ENCODE data around the gene SPI1. TPM values are rescaled to one million over a fixed set of nuclear protein-coding genes. Genes with fewer than 3 reads are reported as not detected.
A peak's percentile ranks its signal among the peaks of the same experiment; 100 is the strongest.

SPI1 gene
- total RNA-seq, 2 donors from 2014 or later: not detected

- H3K36me3 ChIP-seq (ENCODE audit: control insufficient read depth, insufficient read depth, low read length): no peaks in the 10 kb centered on the region
- Mint-ChIP-seq H3K27me3 (ENCODE audit: insufficient read depth) (no peaks in the 10 kb centered on the region), H3K36me3 (ENCODE audit: low read depth) (no peaks in the 10 kb centered on the region), H3K9me3 (no peaks in the 10 kb centered on the region), H3K4me3 (no peak overlapping the region), H3K27ac (no peak overlapping the region), H3K4me1 (peaks cover 8% of the 10 kb centered on the region)
- no peak overlapping the region for H3K27ac ChIP-seq (ENCODE audit: low read depth, low read length)
- H3K4me3 ChIP-seq (ENCODE audit: low read length): no peak overlapping the region
- no peaks in the 10 kb centered on the region for H3K9me3 ChIP-seq (ENCODE audit: control insufficient read depth, low read length)
- no peak overlapping the region for H3K9ac ChIP-seq (ENCODE audit: extremely low read depth, low read length, poor library complexity, severe bottlenecking)
- peaks cover 6% of the 10 kb centered on the region for H3K4me1 ChIP-seq (ENCODE audit: control insufficient read depth, insufficient read depth, low read length)
- no peak for TF ChIP-seq CTCF (conservative IDR thresholded peaks at IDR 0.05)
- WGBS, 2 experiments (ENCODE audit: insufficient coverage in 1 of 2, insufficient read length in 1 of 2): 91 to 94% methylated on average over 5 of the region's 5 CpGs
- no peaks in the 10 kb centered on the region for H3K27me3 ChIP-seq (ENCODE audit: control insufficient read depth, insufficient read depth, low read length, poor library complexity, severe bottlenecking)
- DNase-seq: no peak
These were observed 31.2 kb downstream of the SPI1 start for GRCh38 chr11:47347137-47347536.

- WGBS, 2 experiments (ENCODE audit: insufficient coverage in 1 of 2, insufficient read length in 1 of 2): 89 to 92% methylated on average over 16 to 18 of the region's 18 CpGs
- no peak overlapping the region for H3K27ac Mint-ChIP-seq
- H3K9me3 Mint-ChIP-seq: no peaks in the 10 kb centered on the region
- Histone ChIP-seq H3K36me3 (ENCODE audit: control insufficient read depth, insufficient read depth, low read length) (no peaks in the 10 kb centered on the region), H3K9me3 (ENCODE audit: control insufficient read depth, low read length) (no peaks in the 10 kb centered on the region), H3K27ac (ENCODE audit: low read depth, low read length) (no peak overlapping the region), H3K27me3 (ENCODE audit: control insufficient read depth, insufficient read depth, low read length, poor library complexity, severe bottlenecking) (no peaks in the 10 kb centered on the region), H3K9ac (ENCODE audit: extremely low read depth, low read length, poor library complexity, severe bottlenecking) (no peak overlapping the region), H3K4me1 (ENCODE audit: control insufficient read depth, insufficient read depth, low read length) (no peaks in the 10 kb centered on the region), H3K4me3 (ENCODE audit: low read length) (no peak overlapping the region)
- peaks cover 8% of the 10 kb centered on the region for H3K4me1 Mint-ChIP-seq
- no peak for TF ChIP-seq CTCF (conservative IDR thresholded peaks at IDR 0.05)
- peak; percentile 41 for DNase-seq
- H3K27me3 Mint-ChIP-seq (ENCODE audit: insufficient read depth): no peaks in the 10 kb centered on the region
- no peak overlapping the region for H3K4me3 Mint-ChIP-seq
- no peaks in the 10 kb centered on the region for H3K36me3 Mint-ChIP-seq (ENCODE audit: low read depth)
These were observed 32.3 kb downstream of the SPI1 start for GRCh38 chr11:47345890-47346563.

- WGBS, 2 experiments (ENCODE audit: insufficient coverage in 1 of 2, insufficient read length in 1 of 2): 96% methylated on average over 13 to 15 of the region's 15 CpGs
- no peak overlapping the region for H3K4me3 ChIP-seq (ENCODE audit: low read length)
- Mint-ChIP-seq H3K4me3 (no peak overlapping the region), H3K27ac (no peak overlapping the region), H3K9me3 (no peaks in the 10 kb centered on the region), H3K4me1 (no peaks in the 10 kb centered on the region), H3K36me3 (ENCODE audit: low read depth) (no peaks in the 10 kb centered on the region), H3K27me3 (ENCODE audit: insufficient read depth) (no peaks in the 10 kb centered on the region)
- no peaks in the 10 kb centered on the region for H3K4me1 ChIP-seq (ENCODE audit: control insufficient read depth, insufficient read depth, low read length)
- no peak overlapping the region for H3K27ac ChIP-seq (ENCODE audit: low read depth, low read length)
- H3K9ac ChIP-seq (ENCODE audit: extremely low read depth, low read length, poor library complexity, severe bottlenecking): no peak overlapping the region
- no peak for TF ChIP-seq CTCF (conservative IDR thresholded peaks at IDR 0.05)
- no peaks in the 10 kb centered on the region for H3K36me3 ChIP-seq (ENCODE audit: control insufficient read depth, insufficient read depth, low read length)
- H3K27me3 ChIP-seq (ENCODE audit: control insufficient read depth, insufficient read depth, low read length, poor library complexity, severe bottlenecking): no peaks in the 10 kb centered on the region
- DNase-seq: no peak
- H3K9me3 ChIP-seq (ENCODE audit: control insufficient read depth, low read length): no peaks in the 10 kb centered on the region
These were observed 35.5 kb downstream of the SPI1 start for GRCh38 chr11:47342854-47343253.
